Dedifferentiated amniotic fluid mesenchymal stem cell (primary cell): ENCODE data around the gene ZBTB22.
A peak's percentile ranks its signal among the peaks of the same experiment; 100 is the strongest.

Experiments
- DNase-seq: peaks from one replicate; pipeline ENCODE4 v3.0.0-alpha.2; 2016; ENCODE audit errors: extremely low spot score

The ZBTB22 gene

GRCh38 chr6:33329058-33329457, 11.5 kb upstream of the ZBTB22 start:
- DNase-seq: no peak

GRCh38 chr6:33324125-33324524, 6.6 kb upstream of the ZBTB22 start:
- no peak for DNase-seq

GRCh38 chr6:33323623-33323948, 6.0 kb upstream of the ZBTB22 start:
- DNase-seq: no peak

GRCh38 chr6:33321227-33321626, 3.7 kb upstream of the ZBTB22 start:
- no peak for DNase-seq

GRCh38 chr6:33320315-33321181, 3.0 kb upstream of the ZBTB22 start:
- DNase-seq: peak; percentile 69

- DNase-seq: no peak
Observed at GRCh38 chr6:33319939-33320314, 2.4 kb upstream of the ZBTB22 start.

- no peak for DNase-seq
Observed at GRCh38 chr6:33318426-33319073, 1.0 kb upstream of the ZBTB22 start.

- DNase-seq: no peak
Observed at GRCh38 chr6:33317419-33317668, 200 bp downstream of the ZBTB22 start.

- no peak for DNase-seq
Observed at GRCh38 chr6:33316603-33317418, 733 bp downstream of the ZBTB22 start.

- no peak for DNase-seq
Observed at GRCh38 chr6:33315793-33316602, 1.5 kb downstream of the ZBTB22 start.

GRCh38 chr6:33314943-33315792, 2.4 kb downstream of the ZBTB22 start:
- no peak for DNase-seq

- DNase-seq: peak; percentile 58
Observed at GRCh38 chr6:33314515-33314942, 3.0 kb downstream of the ZBTB22 start.

- peak; percentile 60 for DNase-seq
Observed at GRCh38 chr6:33313709-33314514, 3.6 kb downstream of the ZBTB22 start, which contains the start of gene TAPBP. Gene TAPBP (minus strand): TSS chr6:33314078. CDS start chr6:33314041, 37 bp downstream.

GRCh38 chr6:33313105-33313708, 4.3 kb downstream of the ZBTB22 start:
- DNase-seq: no peak

GRCh38 chr6:33312361-33313104, 5.0 kb downstream of the ZBTB22 start:
- DNase-seq: peak; percentile 40

- DNase-seq: no peak
Observed at GRCh38 chr6:33306356-33306755, 11.2 kb downstream of the ZBTB22 start.

GRCh38 chr6:33305052-33305451, 12.5 kb downstream of the ZBTB22 start:
- no peak for DNase-seq

- DNase-seq: no peak
Observed at GRCh38 chr6:33304216-33304615, 13.3 kb downstream of the ZBTB22 start.

- no peak for DNase-seq
Observed at GRCh38 chr6:33301877-33302276, 15.7 kb downstream of the ZBTB22 start.
